ENCODE data around the gene RTN4RL2.
A peak's percentile ranks its signal among the peaks of the same experiment; 100 is the strongest.

Gene RTN4RL2

DNA sequence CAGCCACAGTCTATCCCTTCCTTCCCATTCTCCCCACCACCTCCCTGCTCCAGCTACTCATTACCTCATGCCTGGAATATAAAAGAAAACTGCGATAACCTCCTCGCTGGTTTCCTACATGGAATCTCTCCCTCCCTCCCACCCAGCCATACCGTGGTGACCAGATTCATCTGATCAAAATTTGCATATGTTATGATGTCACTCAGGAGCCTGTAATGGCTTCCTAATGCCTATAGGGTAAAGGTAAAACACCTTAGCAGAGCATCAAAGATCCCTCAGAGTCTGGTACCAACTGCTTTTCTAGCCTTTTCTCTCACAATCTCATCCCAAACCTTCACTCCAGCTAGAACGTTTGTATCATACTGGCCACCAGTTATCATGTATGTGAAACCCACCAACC is 19.6 kb downstream of the RTN4RL2 start:
- Mint-ChIP-seq H3K4me3 (no peak overlapping the region), H3K27me3 (no peaks in the 10 kb centered on the region), H3K9me3 (ENCODE audit: low read depth) (no peaks in the 10 kb centered on the region), H3K27ac (no peak overlapping the region), H3K36me3 (peaks cover 1% of the 10 kb centered on the region), H3K4me1 (ENCODE audit: low read depth) (peaks cover 23% of the 10 kb centered on the region)

DNA sequence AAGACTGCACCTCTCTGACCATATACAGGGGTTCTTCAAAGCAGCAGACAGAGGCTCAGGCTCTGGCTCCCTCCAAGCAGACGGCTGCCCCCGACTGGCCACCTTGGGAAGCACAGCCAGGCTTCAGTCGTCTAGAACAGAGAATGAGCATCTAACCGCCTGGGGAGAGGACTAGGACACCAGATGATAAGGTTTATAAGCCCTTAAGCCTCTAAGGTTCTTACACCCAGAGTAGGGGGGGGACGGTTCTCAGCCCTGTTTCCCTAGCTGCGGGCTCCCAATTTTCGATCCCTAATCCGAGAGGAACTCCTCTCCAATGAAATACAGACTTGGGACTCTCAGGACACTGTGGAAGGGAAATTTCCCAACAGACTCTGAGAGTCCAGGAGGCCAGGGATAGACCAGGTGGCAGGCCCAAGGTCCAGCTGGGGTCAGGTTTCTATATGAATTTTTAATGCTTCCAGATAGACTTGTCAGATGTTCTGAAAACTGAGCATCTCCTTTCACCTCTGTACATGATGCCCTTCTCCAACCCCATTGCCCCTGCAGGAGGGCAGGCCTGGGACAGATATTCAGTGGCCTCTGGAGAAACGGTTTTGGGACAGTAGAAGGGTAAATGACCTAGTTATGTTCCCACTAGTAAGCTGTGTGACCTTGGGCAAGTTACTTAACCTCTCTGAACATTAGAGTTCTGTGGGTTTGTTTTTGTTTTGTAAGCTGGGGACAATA is 20.2 kb downstream of the RTN4RL2 start:
- peaks cover 16% of the 10 kb centered on the region for H3K4me1 Mint-ChIP-seq (ENCODE audit: low read depth)
- H3K27ac Mint-ChIP-seq: no peak overlapping the region
- H3K36me3 Mint-ChIP-seq: peaks cover 5% of the 10 kb centered on the region
- no peak overlapping the region for H3K4me3 Mint-ChIP-seq
- no peaks in the 10 kb centered on the region for H3K27me3 Mint-ChIP-seq
- H3K9me3 Mint-ChIP-seq (ENCODE audit: low read depth): no peaks in the 10 kb centered on the region

DNA sequence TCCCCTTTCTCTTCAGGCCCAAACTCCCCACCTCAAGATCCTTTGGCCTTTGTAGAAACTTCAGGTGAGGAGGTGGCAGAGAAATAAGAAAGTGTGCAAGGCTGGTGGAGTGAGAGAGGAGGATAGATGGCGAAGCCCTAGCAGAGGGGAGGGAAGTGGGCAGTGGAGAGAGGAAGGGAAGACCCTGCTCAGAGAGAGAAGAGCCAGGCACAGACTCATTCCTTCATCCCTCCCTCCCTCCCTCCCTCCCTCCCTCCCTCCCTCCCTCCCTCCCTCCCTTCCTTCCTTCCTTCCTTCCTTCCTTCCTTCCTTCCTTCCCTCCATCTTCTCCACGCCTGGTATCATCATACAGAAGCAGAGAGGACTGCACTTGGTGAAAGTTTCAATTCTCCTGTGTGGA is 21.0 kb downstream of the RTN4RL2 start:
- Mint-ChIP-seq H3K27ac (no peak overlapping the region), H3K4me3 (no peak overlapping the region), H3K27me3 (no peaks in the 10 kb centered on the region), H3K4me1 (ENCODE audit: low read depth) (peaks cover 12% of the 10 kb centered on the region), H3K36me3 (peaks cover 7% of the 10 kb centered on the region), H3K9me3 (ENCODE audit: low read depth) (no peaks in the 10 kb centered on the region)

DNA sequence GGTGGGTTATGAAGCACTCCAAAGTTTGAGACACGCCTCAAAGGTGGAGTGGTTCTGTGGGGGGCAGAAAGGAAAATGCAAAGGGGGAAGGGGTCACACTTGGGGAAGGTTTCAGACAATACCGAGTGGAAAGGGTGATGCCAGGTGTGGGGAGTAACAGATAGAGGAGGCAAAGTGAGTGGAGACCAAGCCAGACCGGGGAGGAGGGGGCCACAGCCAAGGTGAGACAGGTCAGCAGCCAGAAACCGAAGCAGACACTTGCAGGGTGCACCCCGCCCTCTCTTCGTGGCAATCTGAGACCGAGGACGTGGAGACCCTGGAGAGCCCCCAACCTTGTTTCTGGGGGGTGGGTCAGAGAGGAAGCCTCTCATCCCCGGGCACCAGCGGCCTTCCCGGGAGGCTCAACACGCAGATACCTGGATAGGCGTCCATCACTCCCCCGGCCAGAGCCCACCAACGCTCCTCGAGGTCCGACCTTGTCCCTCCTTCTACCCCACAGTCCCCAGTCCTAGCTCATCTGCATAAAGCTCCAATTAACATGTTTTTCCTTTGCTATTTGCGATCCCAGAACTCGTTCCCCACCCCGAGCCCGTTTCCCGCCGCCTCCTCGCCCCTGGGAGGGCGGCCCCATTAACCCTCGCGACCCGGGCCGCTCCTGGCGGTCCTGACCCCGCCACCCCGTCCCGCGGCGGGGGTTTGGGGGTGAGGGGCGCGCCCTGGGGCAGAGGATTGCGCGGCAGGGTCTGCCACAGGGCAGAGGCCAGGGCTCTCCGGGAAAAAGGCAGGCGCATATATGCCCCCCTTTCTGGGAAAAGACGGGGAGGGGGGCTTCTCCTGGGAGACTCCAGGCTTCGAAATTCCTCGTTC is 21.8 kb downstream of the RTN4RL2 start:
- H3K36me3 Mint-ChIP-seq: peaks cover 7% of the 10 kb centered on the region
- no peaks in the 10 kb centered on the region for H3K9me3 Mint-ChIP-seq (ENCODE audit: low read depth)
- H3K4me1 Mint-ChIP-seq (ENCODE audit: low read depth): peaks cover 10% of the 10 kb centered on the region
- no peak overlapping the region for H3K4me3 Mint-ChIP-seq
- no peaks in the 10 kb centered on the region for H3K27me3 Mint-ChIP-seq
- no peak overlapping the region for H3K27ac Mint-ChIP-seq

DNA sequence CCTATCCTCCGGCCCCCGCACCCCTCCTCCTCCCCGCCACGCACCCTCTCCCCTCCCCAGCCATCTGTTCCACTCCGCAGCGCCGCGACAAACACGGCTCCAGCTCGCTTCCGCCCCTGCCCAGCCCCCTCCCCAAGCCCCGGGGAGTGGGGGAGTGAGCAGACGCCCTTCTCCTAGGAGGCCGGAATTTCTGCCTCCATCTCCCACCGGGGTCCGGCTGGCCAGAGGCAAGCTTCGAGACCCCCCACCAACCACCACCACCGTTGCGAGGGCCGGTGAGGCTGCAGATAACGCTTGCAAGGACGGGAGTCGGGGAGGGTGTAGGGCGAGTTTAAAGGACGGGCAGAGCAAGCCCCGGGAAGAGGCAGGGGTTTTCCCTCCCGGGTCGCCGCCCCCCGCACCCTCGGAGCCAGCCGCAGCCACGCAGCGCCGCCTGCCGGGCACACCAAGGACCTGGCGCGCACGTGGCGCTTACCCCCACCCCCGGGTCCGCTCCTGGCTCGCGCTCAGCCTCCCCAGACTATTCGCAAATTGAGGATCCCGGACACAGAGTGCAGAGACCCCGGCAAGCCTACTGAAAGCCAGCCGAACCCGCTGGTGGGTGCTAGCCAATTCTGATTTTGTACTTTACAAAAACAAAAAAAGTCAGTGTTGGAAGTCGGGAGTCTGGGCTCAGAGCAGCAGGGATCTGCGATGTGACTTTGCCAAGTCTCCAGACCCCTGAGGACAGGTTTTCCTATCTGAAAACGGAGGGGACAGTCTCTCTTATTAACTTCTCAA is 22.6 kb downstream of the RTN4RL2 start:
- Mint-ChIP-seq H3K27me3 (peaks cover 4% of the 10 kb centered on the region), H3K9me3 (ENCODE audit: low read depth) (no peaks in the 10 kb centered on the region), H3K4me3 (peak overlapping the region; percentile 27), H3K27ac (no peak overlapping the region), H3K36me3 (peaks cover 15% of the 10 kb centered on the region), H3K4me1 (ENCODE audit: low read depth) (peaks cover 10% of the 10 kb centered on the region)

DNA sequence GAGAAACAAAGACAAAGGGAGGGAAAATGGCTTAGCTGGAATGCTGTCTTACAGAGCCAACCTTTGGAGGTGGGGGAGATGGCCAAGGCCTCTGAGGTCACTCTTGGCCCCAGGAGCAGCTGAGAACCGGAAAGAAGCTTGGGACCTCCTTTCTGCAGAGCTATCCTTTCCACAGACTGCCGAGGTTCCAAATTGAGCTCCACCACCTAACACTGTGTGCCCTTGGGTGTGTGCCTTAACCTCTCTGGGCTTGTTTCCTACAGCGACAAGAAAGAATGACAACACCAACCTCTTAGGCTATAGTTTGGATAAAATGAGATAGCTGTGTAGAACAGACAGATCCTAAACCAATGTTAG is 23.2 kb downstream of the RTN4RL2 start:
- Mint-ChIP-seq H3K4me1 (ENCODE audit: low read depth) (peaks cover 10% of the 10 kb centered on the region), H3K36me3 (peaks cover 19% of the 10 kb centered on the region), H3K4me3 (peak overlapping the region; percentile 27)

DNA sequence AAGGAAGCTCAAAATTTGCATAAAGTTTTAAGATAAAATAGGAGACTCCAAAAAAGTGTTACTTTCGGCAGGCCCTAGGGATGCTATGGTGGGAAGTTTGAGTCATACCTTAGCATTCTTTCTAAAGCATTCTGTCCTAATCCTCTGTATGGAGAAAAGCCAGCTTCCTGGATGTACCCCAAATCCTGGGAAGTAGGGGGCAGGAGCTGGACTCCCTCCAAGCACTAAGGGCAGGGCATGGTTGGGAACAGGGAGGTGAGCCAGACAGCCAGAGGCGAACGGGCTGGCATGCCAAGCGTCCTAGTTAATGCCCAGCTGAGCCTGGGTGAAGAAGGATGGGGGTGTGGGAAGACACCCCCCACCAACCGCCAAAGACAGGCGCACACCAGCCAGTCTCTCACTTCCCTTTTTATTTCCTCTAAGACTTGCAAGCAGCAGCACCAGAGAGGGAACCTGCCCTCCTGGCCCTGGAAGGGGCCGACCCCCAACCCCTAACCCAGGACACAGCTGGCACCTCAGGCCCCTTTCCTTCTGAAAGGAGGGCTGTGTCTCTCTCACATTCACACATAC is 23.9 kb downstream of the RTN4RL2 start:
- H3K4me1 Mint-ChIP-seq (ENCODE audit: low read depth): peaks cover 10% of the 10 kb centered on the region
- H3K36me3 Mint-ChIP-seq: peaks cover 25% of the 10 kb centered on the region
- no peak overlapping the region for H3K4me3 Mint-ChIP-seq

More for the DNA sequence above, 23.2 kb downstream of the RTN4RL2 start:
- H3K27me3 Mint-ChIP-seq: peaks cover 4% of the 10 kb centered on the region
- no peaks in the 10 kb centered on the region for H3K9me3 Mint-ChIP-seq (ENCODE audit: low read depth)
- H3K27ac Mint-ChIP-seq: no peak overlapping the region

DNA sequence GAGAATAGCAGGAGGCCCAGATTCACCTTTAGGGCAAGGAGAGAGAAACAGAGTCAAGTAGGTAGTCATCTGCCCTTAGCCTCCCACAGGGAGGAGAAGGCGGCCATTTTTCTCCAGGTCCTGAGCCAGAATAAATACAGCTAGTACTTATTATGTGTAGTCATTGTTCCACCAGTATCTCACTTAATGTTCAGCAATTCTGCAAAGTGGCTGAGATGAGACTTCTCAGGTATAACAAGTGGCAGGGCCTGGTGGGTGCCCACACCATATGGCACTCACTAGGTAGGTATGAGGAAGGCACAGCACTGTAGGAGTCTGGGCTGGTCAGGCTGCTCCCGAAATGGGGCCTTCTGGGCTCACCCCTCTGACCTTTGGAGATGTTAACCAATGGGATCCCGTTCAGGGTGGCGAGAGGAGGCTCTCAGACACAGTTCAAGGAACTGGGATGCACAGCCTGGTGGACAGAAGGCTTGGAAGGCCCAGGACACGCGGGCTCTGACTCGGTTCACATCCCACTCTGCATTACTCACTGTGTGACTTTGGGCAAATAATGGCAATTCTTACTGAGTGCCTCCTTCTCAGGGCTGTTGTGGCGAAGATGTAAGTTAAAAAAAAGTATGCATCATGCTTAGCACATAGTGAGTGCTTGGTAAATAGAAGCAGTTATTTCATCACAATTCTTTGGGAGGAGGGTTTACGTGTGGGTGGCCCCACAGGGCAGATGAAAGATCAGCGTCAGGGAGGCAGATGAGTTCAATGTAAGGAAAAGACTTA is 25.1 kb downstream of the RTN4RL2 start:
- peaks cover 6% of the 10 kb centered on the region for H3K4me1 Mint-ChIP-seq (ENCODE audit: low read depth)
- peaks cover 30% of the 10 kb centered on the region for H3K36me3 Mint-ChIP-seq
- H3K27me3 Mint-ChIP-seq: peaks cover 6% of the 10 kb centered on the region
- no peaks in the 10 kb centered on the region for H3K9me3 Mint-ChIP-seq (ENCODE audit: low read depth)
- H3K4me3 Mint-ChIP-seq: no peak overlapping the region
- H3K27ac Mint-ChIP-seq: no peak overlapping the region

More for the DNA sequence above, 23.9 kb downstream of the RTN4RL2 start:
- Mint-ChIP-seq H3K9me3 (ENCODE audit: low read depth) (no peaks in the 10 kb centered on the region), H3K27me3 (peaks cover 6% of the 10 kb centered on the region), H3K27ac (no peak overlapping the region)

DNA sequence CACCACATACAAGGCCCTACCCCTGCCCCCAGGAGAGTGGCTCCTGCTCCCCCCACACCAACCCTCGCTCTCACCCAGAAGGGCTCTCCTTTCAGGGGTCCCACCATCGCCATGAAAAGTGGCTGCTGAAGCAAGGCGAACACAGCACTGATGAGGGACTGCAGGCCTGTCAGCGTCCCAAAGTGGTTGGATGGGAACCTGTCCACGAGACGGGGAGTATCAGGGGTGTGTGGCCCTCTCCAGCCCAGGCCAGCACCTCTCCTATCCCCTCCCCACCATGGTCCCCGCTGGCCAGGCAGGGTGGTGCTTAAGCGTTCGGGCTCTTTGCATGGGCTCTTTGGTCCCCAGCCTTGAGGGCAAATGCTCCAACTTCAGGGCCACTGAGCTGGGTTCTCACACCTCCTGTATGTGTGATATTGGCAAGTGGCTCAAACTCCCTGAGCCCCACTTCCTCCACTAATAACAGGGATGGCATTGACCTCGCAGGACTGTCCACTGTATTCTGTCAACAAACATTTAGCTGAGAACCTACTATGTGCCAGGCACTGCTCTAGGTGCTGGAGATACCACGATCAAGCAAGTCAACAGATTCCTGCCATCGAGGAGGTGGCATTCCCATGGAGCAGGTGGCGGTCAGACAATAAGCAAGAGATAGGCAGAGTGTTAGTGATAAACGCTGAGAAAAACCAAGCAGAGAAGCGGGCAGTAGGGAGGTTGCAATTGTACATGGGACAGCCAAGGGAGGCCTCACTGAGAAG is 26.9 kb downstream of the RTN4RL2 start:
- Mint-ChIP-seq H3K36me3 (peaks cover 34% of the 10 kb centered on the region), H3K4me3 (no peak overlapping the region), H3K27ac (no peak overlapping the region), H3K4me1 (ENCODE audit: low read depth) (peaks cover 3% of the 10 kb centered on the region), H3K27me3 (peaks cover 6% of the 10 kb centered on the region), H3K9me3 (ENCODE audit: low read depth) (no peaks in the 10 kb centered on the region)

DNA sequence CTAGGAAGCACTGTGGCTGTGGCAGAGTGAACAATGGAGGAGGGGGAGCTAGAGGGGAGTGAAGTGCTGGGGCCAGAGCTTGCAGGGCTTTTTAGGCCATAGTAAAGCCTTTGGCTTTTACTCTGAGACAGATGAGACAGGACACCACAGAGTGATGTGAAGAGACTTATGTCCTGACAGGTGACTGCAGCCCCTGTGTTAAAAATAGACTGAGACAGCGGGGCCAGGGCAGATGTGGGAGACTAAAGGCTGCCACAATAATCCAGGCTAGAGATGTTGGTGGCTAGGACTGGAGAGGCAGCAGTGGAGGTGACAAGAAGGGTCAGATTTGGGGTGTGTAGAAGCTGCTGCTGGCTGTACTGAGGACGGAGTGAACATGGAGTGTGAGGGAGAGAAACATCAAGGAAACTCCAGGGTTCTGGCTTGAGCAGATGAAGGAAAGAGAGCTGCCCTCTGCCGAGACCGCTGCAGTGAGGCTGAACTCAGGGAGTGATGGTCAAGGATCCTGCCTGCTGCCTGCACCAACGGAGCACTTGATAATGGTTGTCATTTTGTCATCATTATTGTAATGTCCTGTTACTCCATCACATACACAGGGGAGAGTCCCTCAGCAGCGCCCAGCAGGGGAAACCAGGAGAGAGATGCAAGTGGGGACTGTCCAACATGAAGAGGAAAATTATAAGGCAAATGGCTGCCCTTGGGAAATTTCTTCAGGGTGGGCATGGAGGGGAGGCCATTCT is 27.8 kb downstream of the RTN4RL2 start:
- no peaks in the 10 kb centered on the region for H3K9me3 Mint-ChIP-seq (ENCODE audit: low read depth)
- no peak overlapping the region for H3K4me3 Mint-ChIP-seq
- peaks cover 6% of the 10 kb centered on the region for H3K27me3 Mint-ChIP-seq
- no peak overlapping the region for H3K27ac Mint-ChIP-seq
- peaks cover 3% of the 10 kb centered on the region for H3K4me1 Mint-ChIP-seq (ENCODE audit: low read depth)
- H3K36me3 Mint-ChIP-seq: peaks cover 34% of the 10 kb centered on the region

DNA sequence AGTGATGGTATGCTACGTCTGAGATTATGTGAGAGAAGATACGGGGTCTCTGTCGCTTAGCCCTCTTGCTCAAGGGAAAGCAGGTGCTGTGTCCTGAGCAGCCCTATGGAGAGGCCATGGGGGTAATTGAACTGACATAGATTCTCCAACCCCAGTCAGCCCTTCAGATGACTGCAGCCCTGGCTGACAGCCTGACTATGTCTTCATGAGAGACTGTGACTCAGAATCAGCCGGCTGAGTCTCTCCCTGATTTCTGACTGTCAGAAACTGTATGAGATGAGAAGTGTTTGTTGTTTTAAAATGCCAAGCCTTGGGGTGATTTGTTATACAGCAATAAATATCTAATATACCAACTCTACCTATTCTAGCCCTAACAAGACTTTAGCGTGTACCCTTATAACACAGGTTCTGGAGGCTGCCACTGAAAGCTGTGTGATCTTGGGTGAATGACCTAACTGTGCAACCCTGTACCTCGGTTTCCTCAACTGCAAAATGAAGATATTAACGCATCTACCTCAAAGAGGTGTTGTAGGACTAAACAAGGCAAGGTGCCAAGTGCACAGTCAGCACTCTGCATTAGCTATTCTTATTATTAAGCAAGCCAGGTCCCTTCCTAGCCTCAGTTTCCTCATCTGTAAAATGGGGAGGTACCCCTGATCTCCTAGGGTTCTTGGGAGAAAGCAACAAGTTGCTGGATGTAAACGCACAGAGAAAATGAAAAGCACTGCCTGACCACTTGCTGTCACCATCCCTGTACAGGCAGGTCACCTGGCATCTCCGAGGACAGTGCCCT is 30.3 kb downstream of the RTN4RL2 start:
- H3K4me1 Mint-ChIP-seq (ENCODE audit: low read depth): peaks cover 8% of the 10 kb centered on the region
- no peaks in the 10 kb centered on the region for H3K9me3 Mint-ChIP-seq (ENCODE audit: low read depth)
- peaks cover 6% of the 10 kb centered on the region for H3K27me3 Mint-ChIP-seq
- H3K4me3 Mint-ChIP-seq: no peak overlapping the region
- peaks cover 28% of the 10 kb centered on the region for H3K36me3 Mint-ChIP-seq
- H3K27ac Mint-ChIP-seq: no peak overlapping the region

DNA sequence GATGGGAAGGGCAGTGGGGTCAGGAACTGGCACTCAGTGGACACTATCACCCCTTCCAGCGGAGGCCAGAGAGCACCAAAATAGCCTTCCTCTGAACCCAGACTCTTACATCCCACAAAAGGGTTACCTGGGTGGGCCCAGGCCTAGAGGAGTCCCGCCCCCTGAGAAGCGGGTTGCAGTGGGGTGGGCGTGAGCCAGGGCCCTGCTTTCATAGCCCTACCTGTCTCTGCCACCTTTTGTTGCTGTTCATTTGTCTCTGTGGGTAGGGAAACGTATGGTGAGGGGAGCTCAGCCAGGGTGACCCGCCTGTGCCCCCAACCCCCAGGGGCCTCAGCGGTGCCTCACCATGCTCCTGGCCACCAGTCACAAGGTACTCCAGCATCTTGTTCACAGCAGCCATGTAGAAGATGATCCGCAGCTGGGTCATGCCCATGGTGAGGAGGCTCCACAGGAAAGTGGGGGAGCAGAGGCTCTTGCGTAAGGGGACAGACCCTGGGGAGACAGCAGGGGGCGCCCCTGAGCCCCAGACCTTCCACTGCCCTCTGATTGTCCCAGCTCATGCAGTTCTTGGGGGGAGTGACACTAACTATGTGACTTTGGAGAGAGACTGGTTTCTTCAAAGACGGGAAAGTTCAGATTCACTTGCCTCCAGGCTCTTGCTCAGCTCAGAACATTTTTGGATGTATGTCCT is 31.2 kb downstream of the RTN4RL2 start:
- H3K27ac Mint-ChIP-seq: no peak overlapping the region
- H3K4me3 Mint-ChIP-seq: no peak overlapping the region
- H3K36me3 Mint-ChIP-seq: peaks cover 26% of the 10 kb centered on the region
- H3K4me1 Mint-ChIP-seq (ENCODE audit: low read depth): peaks cover 8% of the 10 kb centered on the region
- peaks cover 6% of the 10 kb centered on the region for H3K27me3 Mint-ChIP-seq
- H3K9me3 Mint-ChIP-seq (ENCODE audit: low read depth): no peaks in the 10 kb centered on the region

Measured in activated naive CD8-positive, alpha-beta T cell (primary cell).